ENCODE measurements around the gene B4GALNT1. TPM values are rescaled to one million over a fixed set of nuclear protein-coding genes. Genes with fewer than 3 reads are reported as not detected.

B4GALNT1 gene
- total and polyA plus RNA-seq, 2 of the 13 experiments (the other 11 are each of a cell fraction or from before 2014, with no cell fraction given) = 4.5 to 5.4 TPM

- peak; percentile 95 for TF ChIP-seq ELF1 (CRISPR knock-in tag; IDR thresholded peaks at IDR 0.05)
- TF ChIP-seq GABPB1 (CRISPR knock-in tag; IDR thresholded peaks at IDR 0.05) = peak; percentile 91
- peak; percentile 21; the same call in 1 of the 2 replicates for TF ChIP-seq MIER3 (CRISPR knock-in tag; IDR thresholded peaks at IDR 0.05; ENCODE audit: borderline replicate concordance)
- TF ChIP-seq ELF3 (CRISPR knock-in tag; IDR thresholded peaks at IDR 0.05) = no peak; the same call in 1 of the 2 replicates
- TF ChIP-seq ZNF709 (CRISPR knock-in tag; IDR thresholded peaks at IDR 0.05) = no peak
- TF ChIP-seq ZNF772 (CRISPR knock-in tag; IDR thresholded peaks at IDR 0.05) = 0 out of 2 replicates have a peak, but pooled peaks have one; percentile 5
- TF ChIP-seq ZNF160 (CRISPR knock-in tag; IDR thresholded peaks at IDR 0.05) = peak; percentile 17; the same call in 1 of the 2 replicates
- 0 out of 2 replicates have a peak, but pooled peaks have one; percentile 35 for TF ChIP-seq ZNF577 (CRISPR knock-in tag; IDR thresholded peaks at IDR 0.05; ENCODE audit: borderline replicate concordance, low read depth)
- 0 out of 2 replicates have a peak, but pooled peaks have one; percentile 5 for TF ChIP-seq ZNF724P (CRISPR knock-in tag; IDR thresholded peaks at IDR 0.05; ENCODE audit: borderline replicate concordance)
- no peak for TF ChIP-seq KDM6A (CRISPR knock-in tag; IDR thresholded peaks at IDR 0.05; ENCODE audit: low read depth)
- peak; percentile 18; the same call in 1 of the 2 replicates for TF ChIP-seq JUN (CRISPR knock-in tag; IDR thresholded peaks at IDR 0.05)
- TF ChIP-seq BRCA1 (CRISPR knock-in tag; IDR thresholded peaks at IDR 0.05) = no peak
- 0 out of 2 replicates have a peak, but pooled peaks have one; percentile 49 for TF ChIP-seq MTF2 (CRISPR knock-in tag; IDR thresholded peaks at IDR 0.05; ENCODE audit: borderline replicate concordance)
- 0 out of 2 replicates have a peak, but pooled peaks have one; percentile 25 for TF ChIP-seq TGIF2 (CRISPR knock-in tag; IDR thresholded peaks at IDR 0.05)
- peak; percentile 89 for TF ChIP-seq BHLHE40 (IDR thresholded peaks at IDR 0.05; ENCODE audit: low read length)
- TF ChIP-seq ZBTB8A (CRISPR knock-in tag; IDR thresholded peaks at IDR 0.05; ENCODE audit: borderline replicate concordance, low read depth) = 0 out of 2 replicates have a peak, but pooled peaks have one; percentile 19
- no peak for TF ChIP-seq PPARG (CRISPR knock-in tag; conservative IDR thresholded peaks at IDR 0.05)
- TF ChIP-seq SP1 (IDR thresholded peaks at IDR 0.05) = no peak
- TF ChIP-seq SP1 (CRISPR knock-in tag; IDR thresholded peaks at IDR 0.05) = peak; percentile 83
- TF ChIP-seq IKZF4 (CRISPR knock-in tag; IDR thresholded peaks at IDR 0.05; ENCODE audit: borderline replicate concordance, low read depth, not compliant biosample characterization) = no peak
- no peak for TF ChIP-seq CCAR2 (optimal IDR thresholded peaks at IDR 0.05; ENCODE audit: low read depth, low read length)
- TF ChIP-seq KAT8 (CRISPR knock-in tag; IDR thresholded peaks at IDR 0.05) = peak; percentile 82
- no peak for TF ChIP-seq ZNF251 (CRISPR knock-in tag; IDR thresholded peaks at IDR 0.05)
- 0 out of 2 replicates have a peak, but pooled peaks have one; percentile 27 for TF ChIP-seq KMT2A (CRISPR knock-in tag; IDR thresholded peaks at IDR 0.05)
- no peak for TF ChIP-seq ATAD3A (CRISPR knock-in tag; IDR thresholded peaks at IDR 0.05)
- no peak for TF ChIP-seq ZNF460 (CRISPR knock-in tag; IDR thresholded peaks at IDR 0.05; ENCODE audit: borderline replicate concordance)
- peak; percentile 13; the same call in 1 of the 2 replicates for TF ChIP-seq MNT (IDR thresholded peaks at IDR 0.05)
- no peak for TF ChIP-seq ATF3 (CRISPR knock-in tag; IDR thresholded peaks at IDR 0.05)
- TF ChIP-seq PHF8 (CRISPR knock-in tag; IDR thresholded peaks at IDR 0.05) = peak; percentile 74; the same call in 1 of the 2 replicates
- TF ChIP-seq, protein P1, sequence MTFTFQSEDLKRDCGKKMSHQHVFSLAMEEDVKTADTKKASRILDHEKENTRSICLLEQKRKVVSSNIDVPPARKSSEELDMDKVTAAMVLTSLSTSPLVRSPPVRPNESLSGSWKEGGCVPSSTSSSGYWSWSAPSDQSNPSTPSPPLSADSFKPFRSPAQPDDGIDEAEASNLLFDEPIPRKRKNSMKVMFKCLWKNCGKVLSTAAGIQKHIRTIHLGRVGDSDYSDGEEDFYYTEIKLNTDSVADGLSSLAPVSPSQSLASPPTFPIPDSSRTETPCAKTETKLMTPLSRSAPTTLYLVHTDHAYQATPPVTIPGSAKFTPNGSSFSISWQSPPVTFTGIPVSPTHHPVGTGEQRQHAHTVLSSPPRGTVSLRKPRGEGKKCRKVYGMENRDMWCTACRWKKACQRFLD (CRISPR knock-in tag; IDR thresholded peaks at IDR 0.05; ENCODE audit: borderline replicate concordance) = no peak
Measured at GRCh38 chr12:57590864-57591781, 41.9 kb downstream of the B4GALNT1 start, which contains the start of gene PIP4K2C (continued).
